HG03135 (cell line): Measurements from ENCODE around the gene FBXW5.
A peak's percentile ranks its signal among the peaks of the same experiment; 100 is the strongest.

ENCODE experiments used
- ATAC-seq: cut with Tn5 transposase; IDR thresholded peaks from one replicate; pipeline ENCODE4 v1.9.1; 2021; ENCODE audit warnings: mild to moderate bottlenecking, moderate library complexity; ENCODE audit not compliant: unreplicated experiment

The FBXW5 gene

GRCh38 chr9:136949817-136950655 lies 5.5 kb upstream of the FBXW5 start:
- peak; percentile 77 for ATAC-seq

GRCh38 chr9:136949239-136949816 lies 4.8 kb upstream of the FBXW5 start:
- ATAC-seq = no peak

- no peak for ATAC-seq
Observed at GRCh38 chr9:136947955-136948510, 3.5 kb upstream of the FBXW5 start.

- ATAC-seq = no peak
Observed at GRCh38 chr9:136947028-136947891, 2.7 kb upstream of the FBXW5 start.

GRCh38 chr9:136946228-136947027 lies 1.9 kb upstream of the FBXW5 start:
- ATAC-seq = no peak

GRCh38 chr9:136945333-136946227 lies 1.0 kb upstream of the FBXW5 start:
- ATAC-seq = no peak

- peak; percentile 27 for ATAC-seq
Observed at GRCh38 chr9:136944212-136944518, 373 bp downstream of the FBXW5 start.

GRCh38 chr9:136943291-136944211 lies 987 bp downstream of the FBXW5 start:
- ATAC-seq = peak; percentile 6

- no peak for ATAC-seq
Observed at GRCh38 chr9:136942881-136943230, 1.7 kb downstream of the FBXW5 start.

GRCh38 chr9:136942112-136942880 lies 2.2 kb downstream of the FBXW5 start:
- no peak for ATAC-seq

GRCh38 chr9:136941231-136942111 lies 3.1 kb downstream of the FBXW5 start:
- no peak for ATAC-seq

GRCh38 chr9:136940526-136941230 lies 3.9 kb downstream of the FBXW5 start:
- ATAC-seq = no peak

- ATAC-seq = no peak
Observed at GRCh38 chr9:136939996-136940525, 4.5 kb downstream of the FBXW5 start.

GRCh38 chr9:136939431-136939995 lies 5.0 kb downstream of the FBXW5 start:
- ATAC-seq = no peak

GRCh38 chr9:136937186-136938001 lies 7.1 kb downstream of the FBXW5 start:
- no peak for ATAC-seq
